ENCODE results near the gene NLN.

DNA sequence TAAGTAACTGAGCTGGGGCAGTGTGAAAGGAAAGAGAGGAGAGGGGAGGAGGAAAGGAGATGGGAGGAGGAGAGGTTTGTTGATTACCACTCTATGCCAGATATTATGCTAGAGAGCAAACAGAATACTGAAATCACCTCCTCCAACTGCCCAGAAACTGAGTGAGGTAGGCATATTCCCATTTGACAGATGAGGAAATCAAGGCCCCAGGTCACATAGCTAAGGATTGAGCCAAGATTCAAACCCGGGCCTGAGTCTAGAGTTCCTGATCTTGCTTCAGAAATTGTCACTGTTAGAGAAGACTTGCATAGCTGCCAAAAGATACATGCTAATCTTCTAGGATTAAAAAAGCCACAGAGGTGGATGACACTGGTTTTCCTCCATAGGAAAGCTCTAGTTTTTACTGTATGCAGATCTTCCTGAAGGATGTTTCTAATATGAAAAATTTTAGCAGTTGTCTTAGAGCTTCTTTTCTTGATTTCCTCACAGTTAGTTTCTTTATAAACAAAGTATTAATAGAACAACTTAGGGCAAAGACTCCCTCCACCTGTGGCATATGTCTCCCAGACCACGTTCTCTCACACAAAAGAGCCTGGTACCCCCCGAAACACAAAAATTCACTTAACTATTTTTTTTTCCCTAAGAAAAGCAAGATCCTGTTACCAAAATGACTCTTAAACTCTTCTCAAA lies 97.4 kb downstream of the NLN start:
- TF ChIP-seq ZNF114 (tag by site-specific recombination; IDR thresholded peaks at IDR 0.05) (no peak), PRDM6 (tag by site-specific recombination; IDR thresholded peaks at IDR 0.05) (no peak), ZEB2 (tag by site-specific recombination; IDR thresholded peaks at IDR 0.05) (no peak), ZBTB6 (tag by site-specific recombination; IDR thresholded peaks at IDR 0.05) (no peak), ATF2 (tag by site-specific recombination; IDR thresholded peaks at IDR 0.05; ENCODE audit: low read depth) (no peak), ZNF391 (tag by site-specific recombination; IDR thresholded peaks at IDR 0.05; ENCODE audit: borderline replicate concordance, low read depth) (no peak), ZBTB20 (tag by site-specific recombination; IDR thresholded peaks at IDR 0.05) (no peak)
- TF ChIP-seq, protein P1, sequence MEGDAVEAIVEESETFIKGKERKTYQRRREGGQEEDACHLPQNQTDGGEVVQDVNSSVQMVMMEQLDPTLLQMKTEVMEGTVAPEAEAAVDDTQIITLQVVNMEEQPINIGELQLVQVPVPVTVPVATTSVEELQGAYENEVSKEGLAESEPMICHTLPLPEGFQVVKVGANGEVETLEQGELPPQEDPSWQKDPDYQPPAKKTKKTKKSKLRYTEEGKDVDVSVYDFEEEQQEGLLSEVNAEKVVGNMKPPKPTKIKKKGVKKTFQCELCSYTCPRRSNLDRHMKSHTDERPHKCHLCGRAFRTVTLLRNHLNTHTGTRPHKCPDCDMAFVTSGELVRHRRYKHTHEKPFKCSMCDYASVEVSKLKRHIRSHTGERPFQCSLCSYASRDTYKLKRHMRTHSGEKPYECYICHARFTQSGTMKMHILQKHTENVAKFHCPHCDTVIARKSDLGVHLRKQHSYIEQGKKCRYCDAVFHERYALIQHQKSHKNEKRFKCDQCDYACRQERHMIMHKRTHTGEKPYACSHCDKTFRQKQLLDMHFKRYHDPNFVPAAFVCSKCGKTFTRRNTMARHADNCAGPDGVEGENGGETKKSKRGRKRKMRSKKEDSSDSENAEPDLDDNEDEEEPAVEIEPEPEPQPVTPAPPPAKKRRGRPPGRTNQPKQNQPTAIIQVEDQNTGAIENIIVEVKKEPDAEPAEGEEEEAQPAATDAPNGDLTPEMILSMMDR (tag by site-specific recombination; IDR thresholded peaks at IDR 0.05) = no peak
- TF ChIP-seq, protein P2, sequence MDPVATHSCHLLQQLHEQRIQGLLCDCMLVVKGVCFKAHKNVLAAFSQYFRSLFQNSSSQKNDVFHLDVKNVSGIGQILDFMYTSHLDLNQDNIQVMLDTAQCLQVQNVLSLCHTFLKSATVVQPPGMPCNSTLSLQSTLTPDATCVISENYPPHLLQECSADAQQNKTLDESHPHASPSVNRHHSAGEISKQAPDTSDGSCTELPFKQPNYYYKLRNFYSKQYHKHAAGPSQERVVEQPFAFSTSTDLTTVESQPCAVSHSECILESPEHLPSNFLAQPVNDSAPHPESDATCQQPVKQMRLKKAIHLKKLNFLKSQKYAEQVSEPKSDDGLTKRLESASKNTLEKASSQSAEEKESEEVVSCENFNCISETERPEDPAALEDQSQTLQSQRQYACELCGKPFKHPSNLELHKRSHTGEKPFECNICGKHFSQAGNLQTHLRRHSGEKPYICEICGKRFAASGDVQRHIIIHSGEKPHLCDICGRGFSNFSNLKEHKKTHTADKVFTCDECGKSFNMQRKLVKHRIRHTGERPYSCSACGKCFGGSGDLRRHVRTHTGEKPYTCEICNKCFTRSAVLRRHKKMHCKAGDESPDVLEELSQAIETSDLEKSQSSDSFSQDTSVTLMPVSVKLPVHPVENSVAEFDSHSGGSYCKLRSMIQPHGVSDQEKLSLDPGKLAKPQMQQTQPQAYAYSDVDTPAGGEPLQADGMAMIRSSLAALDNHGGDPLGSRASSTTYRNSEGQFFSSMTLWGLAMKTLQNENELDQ (tag by site-specific recombination; IDR thresholded peaks at IDR 0.05; ENCODE audit: low read depth) = no peak
